ENCODE data around the gene FNBP1L.

The FNBP1L gene

GRCh38 chr1:93489756-93490155, 41.8 kb downstream of the FNBP1L start:
- no peak for DNase-seq (ENCODE audit: low read depth in 2 of 2)

DNA sequence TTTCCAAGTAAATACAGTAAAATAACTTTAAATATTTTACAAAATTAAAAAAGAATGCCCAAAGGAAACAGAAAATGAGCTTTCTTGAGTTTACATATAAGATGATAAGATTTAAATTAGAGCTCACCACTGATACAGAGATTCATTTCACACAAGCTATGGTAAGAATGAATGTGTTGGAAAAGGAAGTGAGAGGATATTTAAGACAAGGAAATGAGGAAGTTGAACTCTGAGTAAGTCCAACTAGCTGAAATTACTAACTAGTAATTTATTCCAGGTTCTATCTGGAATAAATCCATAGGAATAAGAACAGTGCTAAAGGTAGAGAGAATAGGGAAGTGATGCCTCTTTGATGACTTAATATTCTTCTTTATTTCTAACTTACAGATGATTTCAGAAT, 42.4 kb downstream of the FNBP1L start:
- no peak for DNase-seq (ENCODE audit: low read depth in 2 of 2)

DNA sequence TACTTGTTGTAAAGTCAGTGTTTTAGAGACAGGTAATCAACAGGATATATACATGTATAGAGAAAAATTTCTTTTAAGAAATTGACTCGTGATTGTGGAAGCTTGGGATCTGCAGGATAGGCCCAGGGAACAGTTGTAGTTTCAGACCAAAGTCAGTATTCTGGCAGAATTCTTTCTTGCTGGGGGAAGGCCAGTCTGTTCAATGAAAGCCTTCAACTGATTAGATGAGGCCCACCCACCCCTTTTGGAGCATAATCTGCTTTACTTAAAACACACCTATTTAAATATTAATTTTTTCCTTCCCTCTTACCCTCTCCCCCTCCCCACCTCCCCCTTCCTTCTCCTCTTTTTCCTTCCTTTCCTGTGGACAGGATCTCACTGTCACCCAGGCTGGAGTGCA, 48.0 kb downstream of the FNBP1L start:
- DNase-seq (ENCODE audit: low read depth in 2 of 2): no peak

DNA sequence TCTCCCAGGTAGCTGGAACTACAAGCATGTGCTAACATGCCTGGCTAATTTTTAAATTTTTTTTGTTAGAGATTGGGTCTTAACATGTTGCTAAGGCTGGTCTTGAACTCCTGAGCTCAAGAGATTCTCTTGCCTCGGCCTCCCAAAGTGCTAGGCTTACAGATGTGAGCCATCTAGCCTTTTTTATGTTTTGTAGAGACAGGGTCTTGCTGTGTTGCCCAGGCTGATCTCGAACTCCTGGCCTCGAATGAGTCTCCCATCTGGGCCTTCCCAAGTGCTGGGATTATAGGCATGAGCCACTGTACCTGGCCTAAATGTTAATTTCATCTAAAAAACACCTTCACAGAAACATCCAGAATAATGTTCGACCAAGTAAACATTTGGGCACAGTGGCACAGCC, 48.6 kb downstream of the FNBP1L start:
- DNase-seq (ENCODE audit: low read depth in 2 of 2): no peak

DNA sequence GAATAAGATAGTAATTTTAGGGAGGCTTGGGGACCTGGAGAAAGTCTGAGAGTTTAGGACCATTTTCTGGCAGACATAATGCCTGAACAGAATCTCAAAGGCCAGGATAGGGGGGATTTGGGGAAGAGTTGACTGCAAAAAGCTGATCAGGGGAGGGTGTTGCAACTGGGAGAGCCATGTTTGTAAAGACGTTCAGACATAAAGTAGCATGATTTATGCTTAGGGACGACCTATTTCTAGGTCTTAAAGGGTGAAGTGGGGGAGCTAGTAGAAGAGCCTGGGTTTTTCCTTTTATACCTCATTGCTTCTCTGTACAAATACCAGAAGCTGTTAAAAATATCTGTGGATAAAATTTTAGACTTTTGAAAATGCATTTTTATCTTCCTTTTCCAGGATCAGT, 51.2 kb downstream of the FNBP1L start:
- DNase-seq (ENCODE audit: low read depth in 2 of 2): no peak

DNA sequence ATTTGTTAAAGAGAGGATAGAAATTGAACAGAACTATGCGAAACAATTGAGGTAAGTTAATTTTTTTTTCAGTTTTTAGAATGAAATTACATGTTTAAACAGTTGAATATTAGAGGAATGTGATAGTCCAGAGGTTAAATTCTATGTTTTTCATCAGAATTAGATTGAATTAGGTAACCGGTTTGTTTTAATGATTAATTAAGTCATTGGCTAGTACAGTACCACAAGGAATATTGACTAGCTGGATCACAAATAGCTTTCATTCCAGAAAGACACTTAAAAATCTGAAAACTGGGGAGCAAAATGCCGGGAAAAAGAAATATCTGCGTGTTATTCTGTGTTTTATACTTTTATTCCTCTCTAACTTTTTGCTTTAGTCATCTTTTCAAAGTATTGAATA, 51.6 kb downstream of the FNBP1L start:
- DNase-seq (ENCODE audit: low read depth in 2 of 2): no peak

GRCh38 chr1:93500275-93500674, 52.4 kb downstream of the FNBP1L start:
- no peak for DNase-seq (ENCODE audit: low read depth in 2 of 2)

- no peak for DNase-seq (ENCODE audit: low read depth in 2 of 2)
Observed at GRCh38 chr1:93501399-93501798, 53.5 kb downstream of the FNBP1L start.

GRCh38 chr1:93501829-93502369, 54.0 kb downstream of the FNBP1L start:
- no peak for DNase-seq (ENCODE audit: low read depth in 2 of 2)

DNA sequence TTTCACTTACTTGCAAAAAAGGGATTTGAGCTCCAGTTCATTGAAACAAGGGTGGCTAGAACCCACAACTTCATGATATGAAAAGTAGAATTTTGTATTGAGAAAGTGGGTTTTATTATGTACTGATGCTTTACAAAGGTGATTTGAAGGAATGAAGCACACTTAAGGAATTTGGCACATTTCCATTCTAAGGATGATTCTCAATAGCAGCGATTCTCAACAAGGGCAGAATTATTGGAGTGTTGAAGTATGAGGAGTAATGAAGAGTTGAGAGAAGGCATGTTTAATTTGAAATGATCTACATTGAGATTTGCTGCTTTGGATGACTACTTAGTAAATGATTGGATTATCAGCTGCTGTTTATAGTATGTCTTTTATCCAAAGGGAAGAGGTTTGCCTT, 54.7 kb downstream of the FNBP1L start:
- DNase-seq (ENCODE audit: low read depth in 2 of 2): no peak

GRCh38 chr1:93503163-93503562, 55.2 kb downstream of the FNBP1L start:
- no peak for DNase-seq (ENCODE audit: low read depth in 2 of 2)

DNA sequence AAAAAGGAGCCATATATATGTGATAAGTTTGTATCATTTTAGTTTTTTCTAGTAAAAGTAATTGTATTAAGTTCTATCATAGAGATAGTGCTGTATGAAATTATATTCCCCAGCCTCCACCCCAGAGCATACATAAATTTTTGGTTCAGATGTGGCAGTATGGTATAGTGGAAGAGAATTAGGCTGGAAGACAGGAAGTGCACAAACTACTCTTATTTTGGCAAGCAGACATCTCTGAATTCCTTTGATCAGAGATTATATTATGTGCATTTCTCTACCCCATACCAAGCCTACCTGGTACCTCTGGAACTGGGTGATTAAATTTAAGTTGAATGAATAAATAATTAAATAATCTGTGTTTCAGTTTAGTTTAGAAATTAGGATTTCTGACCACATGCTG, 55.9 kb downstream of the FNBP1L start:
- DNase-seq (ENCODE audit: low read depth in 2 of 2): no peak

GRCh38 chr1:93504247-93505033, 56.5 kb downstream of the FNBP1L start:
- no peak for DNase-seq (ENCODE audit: low read depth in 2 of 2)

GRCh38 chr1:93506126-93506525, 58.2 kb downstream of the FNBP1L start:
- no peak for DNase-seq (ENCODE audit: low read depth in 2 of 2)

DNA sequence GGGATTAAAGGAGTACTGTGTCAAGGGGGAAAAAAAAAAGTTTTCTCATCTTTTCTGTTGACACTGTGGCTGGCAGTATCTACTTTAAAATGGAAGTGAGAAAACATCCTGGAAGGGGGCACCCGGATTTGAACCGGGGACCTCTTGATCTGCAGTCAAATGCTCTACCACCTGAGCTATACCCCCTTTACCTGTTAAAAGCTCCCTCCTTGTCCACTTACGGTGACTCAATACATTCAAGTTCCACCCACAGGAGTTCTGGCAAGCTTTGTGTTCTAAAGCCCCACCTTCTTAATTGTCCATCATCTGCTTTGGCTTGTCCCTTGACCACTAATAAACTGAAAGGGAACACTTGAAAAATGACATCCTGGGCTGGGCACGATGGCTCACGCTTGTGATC, 68.2 kb downstream of the FNBP1L start:
- no peak for DNase-seq (ENCODE audit: low read depth in 2 of 2)

GRCh38 chr1:93518516-93518915, 70.6 kb downstream of the FNBP1L start:
- DNase-seq (ENCODE audit: low read depth in 2 of 2): no peak

- no peak for DNase-seq (ENCODE audit: low read depth in 2 of 2)
Observed at GRCh38 chr1:93519199-93519829, 71.4 kb downstream of the FNBP1L start.

GRCh38 chr1:93521618-93522017, 73.7 kb downstream of the FNBP1L start:
- DNase-seq (ENCODE audit: low read depth in 2 of 2): no peak

DNA sequence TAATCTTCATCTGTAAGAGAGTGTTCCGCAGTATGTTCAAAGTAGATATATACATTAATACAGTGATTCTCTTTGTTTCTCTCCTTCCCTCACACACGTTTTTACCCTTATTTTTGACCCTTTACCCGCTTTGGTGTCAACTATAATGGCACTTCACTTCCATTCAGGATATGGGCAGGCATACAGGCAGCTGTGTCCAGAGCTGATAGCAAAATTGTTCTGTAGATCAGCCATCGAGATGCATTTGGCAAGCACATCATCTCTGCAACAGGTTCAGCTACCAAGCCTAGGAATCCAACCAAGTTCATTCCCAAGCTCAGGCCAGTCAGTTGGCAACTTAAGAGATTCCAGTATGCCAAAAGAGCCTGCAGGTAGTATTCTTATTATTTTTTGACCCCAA, 74.8 kb downstream of the FNBP1L start:
- DNase-seq (ENCODE audit: low read depth in 2 of 2): no peak

- no peak for DNase-seq (ENCODE audit: low read depth in 2 of 2)
Observed at GRCh38 chr1:93525431-93525830, 77.5 kb downstream of the FNBP1L start.

DNA sequence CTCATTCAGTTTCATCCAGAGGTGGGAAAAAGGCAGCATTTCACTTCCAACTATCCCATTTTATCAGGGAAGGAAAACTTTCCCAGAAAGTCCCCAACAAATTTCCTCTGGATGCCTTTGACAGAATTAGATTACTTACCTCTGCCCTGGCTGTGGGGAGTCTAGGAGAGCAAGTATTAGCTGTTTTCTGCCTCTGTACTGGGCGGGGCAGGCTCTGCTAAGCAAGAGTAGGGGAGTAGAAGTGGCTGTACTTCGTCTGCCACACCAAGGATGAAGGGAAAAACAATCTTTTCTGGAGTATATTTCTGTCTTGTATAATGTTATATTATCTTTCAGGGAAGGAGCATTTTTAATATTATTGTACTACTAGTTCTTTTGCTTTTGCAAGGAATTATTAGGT, 78.5 kb downstream of the FNBP1L start:
- DNase-seq (ENCODE audit: low read depth in 2 of 2): no peak

GRCh38 chr1:93528412-93528811, 80.5 kb downstream of the FNBP1L start:
- DNase-seq (ENCODE audit: low read depth in 2 of 2): no peak

DNA sequence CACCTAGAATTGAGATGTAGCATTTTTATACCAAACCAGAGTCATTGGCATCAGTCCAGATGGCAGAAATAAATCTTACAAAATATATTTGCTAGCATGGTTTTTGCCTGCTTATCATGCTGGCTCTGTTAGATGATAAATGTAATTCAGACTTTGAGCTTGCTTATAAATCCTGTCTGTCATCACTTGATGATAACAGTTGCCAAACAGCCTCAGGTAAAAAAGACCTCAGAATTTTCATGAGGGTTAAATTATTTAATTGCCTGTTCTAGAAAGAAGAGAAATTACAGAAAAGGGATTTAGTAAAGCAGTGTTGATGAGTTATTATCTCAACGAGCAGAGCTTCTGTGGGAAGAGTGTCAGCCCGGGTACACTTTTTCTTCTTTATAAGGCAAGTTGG, 83.3 kb downstream of the FNBP1L start:
- no peak for DNase-seq (ENCODE audit: low read depth in 2 of 2)

Data from activated CD4-positive, alpha-beta T cell treated with anti-CD3 and anti-CD28 coated beads for 24 hours (primary cell).